ENCODE measurements around the gene KLHDC9.

KLHDC9 gene

GRCh38 chr1:161076410-161076809 is 21.8 kb upstream of the KLHDC9 start:
- no peak for DNase-seq (ENCODE audit: low spot score)

GRCh38 chr1:161077426-161077825 is 20.7 kb upstream of the KLHDC9 start:
- DNase-seq (ENCODE audit: low spot score), result no peak

GRCh38 chr1:161079436-161080110 is 18.6 kb upstream of the KLHDC9 start:
- no peak for DNase-seq (ENCODE audit: low spot score)

GRCh38 chr1:161080441-161081405 is 17.4 kb upstream of the KLHDC9 start:
- DNase-seq (ENCODE audit: low spot score), result no peak

- no peak for DNase-seq (ENCODE audit: low spot score)
Measured at GRCh38 chr1:161081519-161081918, 16.6 kb upstream of the KLHDC9 start.

- no peak for DNase-seq (ENCODE audit: low spot score)
Measured at GRCh38 chr1:161082483-161082882, 15.7 kb upstream of the KLHDC9 start.

GRCh38 chr1:161082996-161083747 is 15.0 kb upstream of the KLHDC9 start:
- no peak for DNase-seq (ENCODE audit: low spot score)

GRCh38 chr1:161083748-161084596 is 14.2 kb upstream of the KLHDC9 start:
- DNase-seq (ENCODE audit: low spot score), result no peak

- DNase-seq (ENCODE audit: low spot score), result no peak
Measured at GRCh38 chr1:161084597-161084988, 13.6 kb upstream of the KLHDC9 start.

- no peak for DNase-seq (ENCODE audit: low spot score)
Measured at GRCh38 chr1:161085165-161085564, 13.0 kb upstream of the KLHDC9 start.

GRCh38 chr1:161086457-161086856 is 11.7 kb upstream of the KLHDC9 start:
- no peak for DNase-seq (ENCODE audit: low spot score)

GRCh38 chr1:161088587-161089110 is 9.5 kb upstream of the KLHDC9 start:
- DNase-seq (ENCODE audit: low spot score), result no peak

- DNase-seq (ENCODE audit: low spot score), result no peak
Measured at GRCh38 chr1:161089251-161089924, 8.8 kb upstream of the KLHDC9 start, which contains the start of gene NECTIN4. TSS of gene NECTIN4 (minus strand) at chr1:161089558. CDS start at chr1:161089296, 262 bp downstream.

- DNase-seq (ENCODE audit: low spot score), result no peak
Measured at GRCh38 chr1:161089938-161090337, 8.2 kb upstream of the KLHDC9 start.

- no peak for DNase-seq (ENCODE audit: low spot score)
Measured at GRCh38 chr1:161090617-161091016, 7.5 kb upstream of the KLHDC9 start.

- DNase-seq (ENCODE audit: low spot score), result no peak
Measured at GRCh38 chr1:161091093-161091492, 7.1 kb upstream of the KLHDC9 start.

- DNase-seq (ENCODE audit: low spot score), result no peak
Measured at GRCh38 chr1:161091796-161092507, 6.2 kb upstream of the KLHDC9 start.

GRCh38 chr1:161092621-161093028 is 5.5 kb upstream of the KLHDC9 start:
- no peak for DNase-seq (ENCODE audit: low spot score)

- no peak for DNase-seq (ENCODE audit: low spot score)
Measured at GRCh38 chr1:161094481-161094880, 3.7 kb upstream of the KLHDC9 start.

GRCh38 chr1:161095230-161095629 is 2.9 kb upstream of the KLHDC9 start:
- DNase-seq (ENCODE audit: low spot score), result no peak

Measured in NAMALWA (cell line).